A673 (cell line): ENCODE results near the gene CLIC4. TPM values are rescaled to one million over a fixed set of nuclear protein-coding genes. Genes with fewer than 3 reads are reported as not detected.

ENCODE experiments used
- BruUV-seq: library from RNA; stranded (reverse); fragments of 400-500 nt; replicated peaks from 2 replicates; lab custom pipeline; 2021; lab: Mats Ljungman, UMichigan
- CTCF ChIA-PET: fragments of 300-600 bp; sonication (Branson Sonifier 250); formaldehyde crosslinking; loops from one replicate; lab custom pipeline; 2022; ENCODE audit warnings: antibody characterized with exemption; lab: Charles Lee
- POLR2A ChIA-PET: fragments of 300-600 bp; sonication (Branson Sonifier 250); formaldehyde crosslinking; loops from one replicate; lab custom pipeline; 2022; ENCODE audit warnings: antibody characterized with exemption; ENCODE audit not compliant: low non-redundant PET; lab: Charles Lee
- DNase-seq: peaks from one replicate; pipeline ENCODE4 v3.0.0-alpha.2; 2015; ENCODE audit warnings: low spot score
- H3K27ac ChIP-seq: fragments of 200-600 bp; sonication (generic); 2 replicates; pipeline ENCODE4 v1.5.1; 2016; ENCODE audit warnings: mixed run types, low read depth, mild to moderate bottlenecking, mixed read lengths, antibody characterized with exemption, low read length; ENCODE audit not compliant: poor library complexity, severe bottlenecking
- H3K27me3 ChIP-seq: fragments of 200-600 bp; sonication (generic); replicated peaks from 2 replicates; pipeline ENCODE4 v1.6.1; 2017; ENCODE audit warnings: mixed run types, low read depth, mild to moderate bottlenecking, mixed read lengths, antibody characterized with exemption, low read length; ENCODE audit not compliant: insufficient read depth, poor library complexity
- H3K36me3 ChIP-seq: fragments of 200-600 bp; sonication (generic); 2 replicates; pipeline ENCODE4 v1.6.1; 2016; ENCODE audit warnings: mixed run types, mild to moderate bottlenecking, mixed read lengths, antibody characterized with exemption, low read length; ENCODE audit not compliant: insufficient read depth, poor library complexity, severe bottlenecking
- H3K4me1 ChIP-seq: fragments of 200-600 bp; sonication (generic); 2 replicates; pipeline ENCODE4 v1.6.1; 2017; ENCODE audit warnings: mixed run types, mild to moderate bottlenecking, mixed read lengths, antibody characterized with exemption, low read length; ENCODE audit not compliant: insufficient read depth, poor library complexity, severe bottlenecking
- H3K4me3 ChIP-seq: fragments of 200-600 bp; sonication (generic); 2 replicates; pipeline ENCODE4 v1.5.1; 2016; ENCODE audit warnings: low read depth, mixed run types, mild to moderate bottlenecking, mixed read lengths, low read length; ENCODE audit not compliant: poor library complexity, severe bottlenecking
- H3K9me3 ChIP-seq: fragments of 200-600 bp; sonication (generic); 2 replicates; pipeline ENCODE4 v1.6.1; 2016; ENCODE audit warnings: mixed run types, low read depth, mild to moderate bottlenecking, mixed read lengths, antibody characterized with exemption, low read length; ENCODE audit not compliant: poor library complexity, severe bottlenecking
- CTCF ChIP-seq: fragments of 300-800, 200-600 bp; sonication (generic); conservative IDR thresholded peaks from 2 replicates; pipeline ENCODE4 v1.5.1; 2017; ENCODE audit warnings: low read depth, mild to moderate bottlenecking, antibody characterized with exemption, low read length, moderate library complexity, mixed read lengths
- EZH2 ChIP-seq: fragments of 200-600 bp; sonication (generic); IDR thresholded peaks from 2 replicates; pipeline ENCODE4 v1.6.1; 2017; ENCODE audit warnings: borderline replicate concordance, low read depth, mild to moderate bottlenecking, mixed read lengths, antibody characterized with exemption, low read length; ENCODE audit not compliant: poor library complexity, severe bottlenecking
- intact Hi-C: fragments of 100-400 bp; cut with micrococcal nuclease; formaldehyde crosslinking; loops from one replicate; pipeline ENCODE4 v1.10.0; 2022; ENCODE audit not compliant: unreplicated experiment
- total RNA-seq: library from RNA; stranded (reverse); gene quantifications from 2 replicates; pipeline ENCODE4 v1.2.3, GENCODE V29; 2021

Gene CLIC4
- total RNA-seq, 1 experiment from 2014 or later = 207 TPM

GRCh38 chr1:24866211-24867083, 121.2 kb downstream of the CLIC4 start:
- Histone ChIP-seq H3K4me1 (no peaks in the 10 kb centered on the region), H3K27me3 (no peaks in the 10 kb centered on the region), H3K4me3 (no peak overlapping the region), H3K27ac (no peak overlapping the region), H3K9me3 (no peaks in the 10 kb centered on the region), H3K36me3 (no peaks in the 10 kb centered on the region)
- no peak for DNase-seq
- TF ChIP-seq EZH2 = no peak
- TF ChIP-seq CTCF = no peak
- POLR2A ChIA-PET = interaction anchor here (0.6 kb wide), 1 partner anchor 183 kb away, joined by 4 read pairs; no protein-coding TSS in a partner anchor
- intact Hi-C loops = no loop called here
- CTCF ChIA-PET = interaction anchor here (0.6 to 0.7 kb wide), 2 partner anchors 222 to 278 kb away, joined by 3 to 15 read pairs; no protein-coding TSS in a partner anchor
- no TSS peak for BruUV-seq

DNA sequence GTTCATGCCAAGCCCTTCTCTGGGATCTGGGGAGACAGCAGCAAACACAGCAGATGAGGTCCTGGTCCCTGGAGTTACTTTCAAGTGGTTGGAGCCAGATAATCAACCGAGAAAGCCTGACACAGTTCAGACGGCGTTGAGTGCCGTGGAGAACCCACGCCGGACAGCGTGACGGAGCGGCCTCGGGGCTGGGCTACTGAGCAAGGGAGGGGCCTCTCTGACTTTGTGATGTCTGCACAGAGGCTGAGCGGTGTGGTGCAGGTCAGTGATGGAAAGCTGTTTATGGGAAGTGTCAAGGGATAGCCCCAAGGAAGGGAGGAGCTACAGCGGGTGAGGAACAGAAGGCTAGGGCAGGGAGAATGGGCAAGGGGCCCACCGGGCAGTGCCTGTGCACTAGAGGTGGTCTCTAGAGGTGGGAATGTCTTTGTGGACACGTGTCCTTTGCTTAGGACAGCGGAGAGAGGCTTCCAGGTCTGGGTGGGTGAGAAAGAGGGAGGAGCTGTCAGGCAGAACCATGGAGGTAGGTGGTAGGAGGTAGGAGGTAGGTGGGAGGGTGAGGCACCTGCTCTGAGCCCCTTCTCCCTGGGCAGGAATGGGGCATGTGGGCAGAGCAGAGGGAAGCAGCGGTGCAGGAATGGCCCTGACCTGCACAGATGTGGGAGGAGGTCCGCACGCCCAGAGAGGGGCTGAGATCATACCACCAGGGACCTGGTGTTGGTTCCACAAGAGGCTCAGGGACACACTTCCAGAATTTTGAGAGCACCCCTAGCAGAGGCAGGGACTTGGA, 122.0 kb downstream of the CLIC4 start:
- intact Hi-C loops = no loop called here
- H3K4me1 ChIP-seq = no peaks in the 10 kb centered on the region
- TF ChIP-seq CTCF = no peak
- no peak for TF ChIP-seq EZH2
- BruUV-seq = no TSS peak
- no peak overlapping the region for H3K27ac ChIP-seq
- no peaks in the 10 kb centered on the region for H3K9me3 ChIP-seq
- no peak overlapping the region for H3K4me3 ChIP-seq
- H3K27me3 ChIP-seq = no peaks in the 10 kb centered on the region
- POLR2A ChIA-PET = interaction anchor here (0.6 kb wide), 1 partner anchor 184 kb away, joined by 4 read pairs; no protein-coding TSS in a partner anchor
- H3K36me3 ChIP-seq = no peaks in the 10 kb centered on the region
- no peak for DNase-seq
- CTCF ChIA-PET = no interaction called here

- intact Hi-C loops = no loop called here
- CTCF ChIA-PET = no interaction called here
Measured at GRCh38 chr1:24868016-24868875, 123.0 kb downstream of the CLIC4 start.

More at GRCh38 chr1:24868016-24868875, 123.0 kb downstream of the CLIC4 start:
- Histone ChIP-seq H3K27ac (no peak overlapping the region), H3K4me3 (no peak overlapping the region), H3K36me3 (no peaks in the 10 kb centered on the region), H3K9me3 (no peaks in the 10 kb centered on the region), H3K27me3 (no peaks in the 10 kb centered on the region), H3K4me1 (no peaks in the 10 kb centered on the region)
- POLR2A ChIA-PET = no interaction called here
- DNase-seq = no peak
- no TSS peak for BruUV-seq
- TF ChIP-seq CTCF (no peak), EZH2 (no peak)
